ENCODE results near the gene SPATC1L. TPM values are rescaled to one million over a fixed set of nuclear protein-coding genes. Genes with fewer than 3 reads are reported as not detected.

Gene SPATC1L
- polyA plus RNA-seq, 1 donor: 8.7 TPM

Other genes with a start within 250 kb of the SPATC1L start
- 377 TPM for gene COL6A1, start 202.7 kb downstream of the SPATC1L start, polyA plus RNA-seq (ENCODE audit: insufficient read length)
- 533 TPM for gene COL6A2, start 86.3 kb downstream of the SPATC1L start, polyA plus RNA-seq (ENCODE audit: insufficient read length)
- gene FTCD, start 28.9 kb downstream of the SPATC1L start, polyA plus RNA-seq (ENCODE audit: insufficient read length): 1.5 TPM
- 32.0 TPM for gene LSS, start 44.3 kb upstream of the SPATC1L start, polyA plus RNA-seq (ENCODE audit: insufficient read length)
- gene MCM3AP, start 101.2 kb upstream of the SPATC1L start, polyA plus RNA-seq (ENCODE audit: insufficient read length): 58.9 TPM
- gene YBEY, start 101.9 kb upstream of the SPATC1L start, polyA plus RNA-seq (ENCODE audit: insufficient read length): 23.4 TPM
- 8.2 TPM for gene C21orf58, start 139.4 kb upstream of the SPATC1L start, polyA plus RNA-seq (ENCODE audit: insufficient read length)
- gene PCNT, start 139.7 kb upstream of the SPATC1L start, polyA plus RNA-seq (ENCODE audit: insufficient read length): 66.6 TPM